Endothelial cell of umbilical vein (primary cell): ENCODE results near the gene CX3CR1.

Experiments
- CTCF ChIP-seq, 2 donors: IDR thresholded peaks; 1 replicate in 1 of 2; 2 replicates in 1 of 2; pipeline ENCODE4 v1.5.1; 2011; ENCODE audit warnings: low read length in 2 of 2, mild to moderate bottlenecking in 2 of 2, moderate library complexity in 2 of 2, control low read depth in 1 of 2, inconsistent platforms in 1 of 2, low read depth in 1 of 2; ENCODE audit not compliant: insufficient read depth in 1 of 2; ENCODE audit errors: extremely low read depth in 1 of 2
- EZH2 ChIP-seq: IDR thresholded peaks from 2 replicates; pipeline ENCODE4 v1.6.1; 2012; ENCODE audit warnings: borderline replicate concordance, low read depth, mild to moderate bottlenecking, moderate library complexity, low read length, inconsistent platforms; ENCODE audit not compliant: severe bottlenecking
- FOS ChIP-seq: IDR thresholded peaks from 2 replicates; pipeline ENCODE4 v1.6.1; 2011; ENCODE audit warnings: mild to moderate bottlenecking, low read length, moderate library complexity, borderline replicate concordance; ENCODE audit not compliant: insufficient read depth
- JUN ChIP-seq: IDR thresholded peaks from 2 replicates; pipeline ENCODE4 v1.6.1; 2011; ENCODE audit warnings: borderline replicate concordance, low read depth; ENCODE audit not compliant: insufficient read length, insufficient read depth
- MYC ChIP-seq: IDR thresholded peaks from one replicate; pipeline ENCODE4 v1.6.1; 2011; ENCODE audit warnings: mild to moderate bottlenecking, low read depth, low read length
- POLR2A ChIP-seq: IDR thresholded peaks from 2 replicates; pipeline ENCODE4 v1.6.1; 2012; ENCODE audit warnings: low read depth, mild to moderate bottlenecking, control low read depth, low read length
- POLR2AphosphoS5 ChIP-seq: IDR thresholded peaks from 2 replicates; pipeline ENCODE4 v1.6.1; 2012; ENCODE audit warnings: low read depth, mild to moderate bottlenecking, control low read depth, low read length, moderate library complexity; ENCODE audit not compliant: insufficient read depth

- TF ChIP-seq POLR2A (no peak), CTCF (IDR thresholded peaks at IDR 0.05; ENCODE audit: extremely low read depth in 1 of 2, insufficient read depth in 1 of 2, low read depth in 1 of 2, low read length in 2 of 2) (no peak), POLR2AphosphoS5 (no peak), MYC (no peak), EZH2 (no peak), FOS (no peak), JUN (no peak)
These were observed 10.4 kb upstream of the CX3CR1 start for GRCh38 chr3:39290255-39290654.
